Measurements from ENCODE around the gene TSPAN1. TPM values are rescaled to one million over a fixed set of nuclear protein-coding genes. Genes with fewer than 3 reads are reported as not detected.

Gene TSPAN1
- total RNA-seq, 4 donors from 2014 or later: 3.0 to 8.6 (median 5.6) TPM

GRCh38 chr1:46176211-46176865 lies 1.5 kb downstream of the TSPAN1 start, which contains the start of gene P3R3URF:
Gene P3R3URF, minus strand, starts transcription at chr1:46176488. Its CDS starts 17 bp downstream, at chr1:46176471.
- peaks cover 0 to 39% (median 15%) of the 10 kb centered on the region in 4 donors for H3K4me1 ChIP-seq
- WGBS, 2 donors: 89 to 91% methylated on average over 13 of the region's 13 CpGs
- no peak for DNase-seq (ENCODE audit: low spot score in 2 of 2)
- no peak for TF ChIP-seq POLR2A (IDR thresholded peaks at IDR 0.05)
- TF ChIP-seq CTCF (IDR thresholded peaks at IDR 0.05): no peak
- no peak for TF ChIP-seq EP300 (IDR thresholded peaks at IDR 0.05)
- no peaks in the 10 kb centered on the region for H3K27me3 ChIP-seq
- peak within 1 kb of the TSS in 3 of 4 donors; percentile 28 to 74 (median 68) for H3K27ac ChIP-seq
- no peaks in the 10 kb centered on the region for H3K9me3 ChIP-seq
- no peak within 1 kb of the TSS for H3K4me3 ChIP-seq
- H3K36me3 ChIP-seq: no peaks in the 10 kb centered on the region

GRCh38 chr1:46179138-46180081 lies 4.5 kb downstream of the TSPAN1 start:
- Histone ChIP-seq H3K27ac (no peak overlapping the region), H3K4me1 (peaks cover 0 to 36% (median 11%) of the 10 kb centered on the region in 4 donors), H3K27me3 (no peaks in the 10 kb centered on the region), H3K9me3 (no peaks in the 10 kb centered on the region), H3K4me3 (no peak overlapping the region), H3K36me3 (no peaks in the 10 kb centered on the region)
- WGBS, 2 donors: 9 to 10% methylated on average over 10 of the region's 10 CpGs
- peak; percentile 83 to 95 (median 87) for TF ChIP-seq CTCF (IDR thresholded peaks at IDR 0.05)
- TF ChIP-seq EP300 (IDR thresholded peaks at IDR 0.05): peak in 1 of 2 donors; percentile 55
- no peak for TF ChIP-seq POLR2A (IDR thresholded peaks at IDR 0.05)
- DNase-seq (ENCODE audit: low spot score in 2 of 2): peak; percentile 69 to 95

GRCh38 chr1:46180082-46180616 lies 5.3 kb downstream of the TSPAN1 start:
- TF ChIP-seq CTCF (IDR thresholded peaks at IDR 0.05) (no peak), EP300 (IDR thresholded peaks at IDR 0.05) (no peak), POLR2A (IDR thresholded peaks at IDR 0.05) (no peak)
- WGBS, 2 donors: 58 to 67% methylated on average over 11 to 12 of the region's 12 CpGs
- no peak for DNase-seq (ENCODE audit: low spot score in 2 of 2)
- H3K4me3 ChIP-seq: no peak overlapping the region
- no peaks in the 10 kb centered on the region for H3K27me3 ChIP-seq
- peaks cover 0 to 36% (median 6%) of the 10 kb centered on the region in 4 donors for H3K4me1 ChIP-seq
- H3K36me3 ChIP-seq: no peaks in the 10 kb centered on the region
- no peaks in the 10 kb centered on the region for H3K9me3 ChIP-seq
- peak overlapping the region in 1 of 4 donors; percentile 59 for H3K27ac ChIP-seq

GRCh38 chr1:46181343-46182260 lies 6.7 kb downstream of the TSPAN1 start:
- DNase-seq (ENCODE audit: low spot score in 2 of 2): no peak
- H3K4me3 ChIP-seq: no peak overlapping the region
- WGBS, 2 donors: 56 to 60% methylated on average over 10 of the region's 10 CpGs

More at GRCh38 chr1:46181343-46182260, 6.7 kb downstream of the TSPAN1 start:
- no peak for TF ChIP-seq CTCF (IDR thresholded peaks at IDR 0.05)
- TF ChIP-seq EP300 (IDR thresholded peaks at IDR 0.05): no peak
- TF ChIP-seq POLR2A (IDR thresholded peaks at IDR 0.05): no peak
- H3K27me3 ChIP-seq: no peaks in the 10 kb centered on the region
- H3K27ac ChIP-seq: peak overlapping the region in 1 of 4 donors; percentile 59
- H3K4me1 ChIP-seq: peaks cover 0 to 32% (median 5%) of the 10 kb centered on the region in 4 donors
- H3K9me3 ChIP-seq: no peaks in the 10 kb centered on the region
- no peaks in the 10 kb centered on the region for H3K36me3 ChIP-seq
